Suprapubic skin (tissue), 3 donors: ENCODE results near the gene FNBP1.

Source experiments
- CTCF ChIP-seq, 2 donors: fragments of 200-600 bp in 1 of 2; fragments of 450-650 bp in 1 of 2; sonication (generic) in 1 of 2; IDR thresholded peaks; one replicate each; pipeline ENCODE4 v1.5.1; 2016 to 2019; ENCODE audit warnings: antibody characterized with exemption in 2 of 2, mild to moderate bottlenecking in 1 of 2, moderate library complexity in 1 of 2
- EP300 ChIP-seq: sonication (generic); formaldehyde crosslinking; IDR thresholded peaks from one replicate; pipeline ENCODE4 v1.6.1; 2017; ENCODE audit warnings: antibody characterized with exemption

DNA sequence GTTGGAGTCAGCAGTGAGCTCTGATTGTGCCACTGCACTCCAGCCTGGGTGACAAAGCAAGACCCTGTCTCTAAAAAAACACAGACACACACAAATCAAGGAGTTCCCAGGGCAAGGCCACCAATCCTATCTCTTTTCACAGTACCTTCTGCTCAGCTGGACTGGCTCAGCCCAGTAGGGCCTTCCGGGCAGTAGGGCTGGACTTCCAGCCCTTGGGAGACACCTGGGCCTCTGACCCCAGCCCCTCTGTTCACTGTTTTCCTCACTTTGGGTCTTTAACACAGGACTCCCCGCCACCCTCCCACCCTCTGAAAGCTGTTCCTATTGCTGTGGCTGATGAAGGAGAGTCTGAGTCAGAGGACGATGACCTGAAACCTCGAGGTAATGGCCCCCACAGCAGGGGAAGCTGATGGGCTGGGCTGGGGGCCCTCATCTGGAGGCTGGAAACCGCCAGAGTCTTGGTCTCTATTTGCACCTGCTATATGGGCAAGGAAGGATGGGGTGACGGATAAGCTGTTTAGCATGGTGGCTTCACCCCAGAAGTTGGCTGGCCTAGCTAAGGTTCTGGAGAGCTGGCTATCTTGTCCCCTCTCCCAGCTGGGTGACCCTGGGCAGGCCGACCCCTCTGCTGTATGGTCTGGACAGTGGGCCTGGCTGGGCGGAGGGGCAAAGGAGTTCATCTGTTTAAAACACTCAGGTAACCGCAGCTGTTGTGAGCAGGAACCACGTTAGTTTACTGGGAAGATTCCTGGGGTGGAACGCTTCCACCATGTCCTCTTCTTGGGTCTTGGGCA, 182.1 kb downstream of the FNBP1 start:
- no peak for TF ChIP-seq CTCF (IDR thresholded peaks at IDR 0.05)
- no peak for TF ChIP-seq EP300
